ENCODE results near the gene PRRT4. TPM values are rescaled to one million over a fixed set of nuclear protein-coding genes. Genes with fewer than 3 reads are reported as not detected.

PRRT4 gene
- total RNA-seq, 4 donors from 2014 or later, result 0.40 to 1.2 (median 0.82) TPM

DNA sequence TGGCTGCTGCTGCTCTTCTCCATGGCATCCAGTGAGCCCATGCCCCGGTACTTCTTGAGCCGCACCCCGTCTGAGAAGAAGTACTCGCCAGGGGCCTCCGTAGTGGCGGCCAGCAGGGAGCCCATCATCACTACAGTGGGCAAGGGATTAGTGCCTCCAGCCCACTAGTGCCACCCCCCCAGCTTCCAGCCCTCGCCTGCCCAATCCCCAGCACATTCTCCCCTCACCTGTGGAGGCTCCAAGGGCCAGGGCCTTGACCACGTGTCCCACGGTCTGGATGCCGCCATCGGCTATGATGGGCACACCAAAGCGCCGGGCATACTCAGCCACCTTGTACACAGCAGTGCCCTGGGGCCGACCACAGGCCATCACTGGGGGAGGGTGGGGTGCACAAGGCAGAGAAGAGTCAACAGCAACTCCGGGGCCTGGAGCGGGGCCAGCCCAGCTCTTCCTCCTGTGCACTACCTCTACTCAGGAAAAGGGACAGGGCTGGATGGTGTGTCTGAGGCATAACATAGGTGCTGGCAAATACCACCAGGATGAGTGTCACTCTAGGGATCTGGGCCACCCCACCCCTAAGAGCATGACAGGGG is 33.5 kb upstream of the PRRT4 start:
- TF ChIP-seq, protein P1, sequence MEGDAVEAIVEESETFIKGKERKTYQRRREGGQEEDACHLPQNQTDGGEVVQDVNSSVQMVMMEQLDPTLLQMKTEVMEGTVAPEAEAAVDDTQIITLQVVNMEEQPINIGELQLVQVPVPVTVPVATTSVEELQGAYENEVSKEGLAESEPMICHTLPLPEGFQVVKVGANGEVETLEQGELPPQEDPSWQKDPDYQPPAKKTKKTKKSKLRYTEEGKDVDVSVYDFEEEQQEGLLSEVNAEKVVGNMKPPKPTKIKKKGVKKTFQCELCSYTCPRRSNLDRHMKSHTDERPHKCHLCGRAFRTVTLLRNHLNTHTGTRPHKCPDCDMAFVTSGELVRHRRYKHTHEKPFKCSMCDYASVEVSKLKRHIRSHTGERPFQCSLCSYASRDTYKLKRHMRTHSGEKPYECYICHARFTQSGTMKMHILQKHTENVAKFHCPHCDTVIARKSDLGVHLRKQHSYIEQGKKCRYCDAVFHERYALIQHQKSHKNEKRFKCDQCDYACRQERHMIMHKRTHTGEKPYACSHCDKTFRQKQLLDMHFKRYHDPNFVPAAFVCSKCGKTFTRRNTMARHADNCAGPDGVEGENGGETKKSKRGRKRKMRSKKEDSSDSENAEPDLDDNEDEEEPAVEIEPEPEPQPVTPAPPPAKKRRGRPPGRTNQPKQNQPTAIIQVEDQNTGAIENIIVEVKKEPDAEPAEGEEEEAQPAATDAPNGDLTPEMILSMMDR (IDR thresholded peaks at IDR 0.05), result no peak
- no peak for TF ChIP-seq POLR2AphosphoS5 (IDR thresholded peaks at IDR 0.05)
- TF ChIP-seq EP300 (IDR thresholded peaks at IDR 0.05), result no peak
- TF ChIP-seq POLR2A (IDR thresholded peaks at IDR 0.05), result no peak
- peaks cover 0 to 88% of the 10 kb centered on the region in 2 donors for H3K36me3 ChIP-seq
- H3K4me3 ChIP-seq, result no peak overlapping the region
- no peaks in the 10 kb centered on the region for H3K9me3 ChIP-seq
- no peaks in the 10 kb centered on the region for H3K4me1 ChIP-seq
- H3K27ac ChIP-seq, result no peak overlapping the region
- ATAC-seq, result no peak
- H3K27me3 ChIP-seq, result no peaks in the 10 kb centered on the region
- no CpG with 5 or more reads among the region's 16 CpGs for WGBS, 2 donors (ENCODE audit: low coverage in 1 of 2)

DNA sequence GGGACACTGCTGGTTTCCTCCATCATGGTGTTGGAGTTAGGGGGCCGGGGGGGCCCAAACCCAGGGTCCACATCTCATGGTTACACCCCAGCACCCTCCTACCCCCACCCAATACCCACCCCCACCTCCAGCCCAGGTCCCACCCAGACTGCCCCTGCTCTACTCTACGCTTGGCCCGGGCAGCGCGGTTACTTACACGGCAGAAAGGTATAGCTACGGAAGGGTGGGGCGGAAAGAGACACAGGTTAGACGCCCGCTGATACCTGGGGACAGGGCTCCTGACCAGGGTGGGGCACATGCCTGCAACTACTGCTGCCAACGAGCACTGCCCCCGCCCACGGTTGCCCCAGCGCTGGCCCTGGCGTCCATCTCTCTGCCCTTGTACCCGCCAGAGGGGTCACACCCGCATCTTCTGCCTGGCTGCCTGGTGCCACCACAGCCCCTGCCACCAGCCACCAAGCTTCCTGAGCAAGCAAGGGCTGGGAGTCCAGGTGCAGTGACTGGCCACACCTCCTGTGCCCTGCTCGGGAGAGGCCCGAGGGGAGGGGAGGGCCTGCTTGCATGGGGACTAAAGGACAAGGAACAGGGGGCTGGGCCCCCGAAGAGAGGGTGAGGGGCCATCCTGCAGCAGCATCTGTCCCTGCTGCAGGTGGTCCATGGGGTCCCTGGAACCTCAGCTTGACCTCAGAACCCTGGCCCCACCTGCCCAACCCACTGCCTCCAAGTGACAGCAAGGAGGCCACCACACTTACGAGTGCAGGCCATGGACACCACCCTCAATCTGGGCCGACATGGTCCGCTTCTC is 32.2 kb upstream of the PRRT4 start:
- ATAC-seq, result no peak
- peaks cover 0 to 76% of the 10 kb centered on the region in 2 donors for H3K36me3 ChIP-seq
- H3K27ac ChIP-seq, result no peak overlapping the region
- WGBS, 2 donors (ENCODE audit: low coverage in 1 of 2), result no CpG with 5 or more reads among the region's 23 CpGs
- H3K4me3 ChIP-seq, result no peak overlapping the region
- no peaks in the 10 kb centered on the region for H3K4me1 ChIP-seq
- no peaks in the 10 kb centered on the region for H3K9me3 ChIP-seq
- TF ChIP-seq POLR2AphosphoS5 (IDR thresholded peaks at IDR 0.05) (no peak), EP300 (IDR thresholded peaks at IDR 0.05) (no peak), POLR2A (IDR thresholded peaks at IDR 0.05) (no peak)
- TF ChIP-seq, protein P1 (IDR thresholded peaks at IDR 0.05), result no peak
- H3K27me3 ChIP-seq, result peaks cover 10% of the 10 kb centered on the region

DNA sequence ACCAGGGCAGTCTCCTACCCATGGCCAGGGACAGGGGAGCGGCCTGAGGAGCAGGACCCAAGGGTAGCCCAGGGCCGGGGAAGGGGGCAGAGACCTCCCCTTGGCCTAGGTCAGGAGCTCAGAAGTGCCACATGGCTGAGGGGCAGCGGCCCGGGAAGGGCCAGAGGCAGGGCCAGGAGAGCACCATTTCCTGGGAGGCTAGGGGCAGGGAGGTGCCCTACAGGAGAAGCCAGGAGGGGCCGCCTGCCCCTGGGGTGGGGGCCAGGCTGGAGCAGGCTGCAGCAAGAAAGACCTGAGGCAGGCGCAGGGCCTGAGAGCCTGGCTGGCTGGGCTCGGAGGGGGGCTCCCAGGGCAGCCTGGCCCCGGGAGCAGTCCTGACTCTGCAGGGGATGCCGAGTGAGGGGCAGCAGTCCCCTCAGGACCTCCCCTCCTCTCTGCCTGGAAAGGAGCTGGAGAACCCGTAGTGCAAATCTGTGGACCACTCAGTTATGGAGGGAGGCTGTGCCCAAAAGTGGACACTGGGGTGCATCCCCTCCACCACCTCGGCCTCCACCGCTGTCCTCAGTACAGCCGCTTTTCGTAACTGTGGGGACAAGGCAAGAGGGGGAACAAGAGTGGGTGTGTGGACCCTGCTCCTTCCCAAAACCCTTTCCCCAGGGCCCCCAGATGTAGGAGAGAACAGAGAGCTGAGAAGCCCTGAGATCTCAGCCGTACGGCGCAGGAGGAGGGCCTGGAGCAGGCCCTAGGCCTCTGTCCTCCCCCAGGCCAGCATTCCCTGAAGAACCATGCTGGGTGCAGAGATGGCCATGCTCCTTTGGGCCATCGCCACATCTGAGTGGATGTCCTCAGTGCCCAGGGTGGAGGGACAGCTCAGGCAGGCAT is 31.2 kb upstream of the PRRT4 start:
- WGBS, 2 donors (ENCODE audit: low coverage in 1 of 2), result 95% methylated on average over 7 of the region's 18 CpGs; no CpG with 5 or more reads in 1 of the 2 donors

DNA sequence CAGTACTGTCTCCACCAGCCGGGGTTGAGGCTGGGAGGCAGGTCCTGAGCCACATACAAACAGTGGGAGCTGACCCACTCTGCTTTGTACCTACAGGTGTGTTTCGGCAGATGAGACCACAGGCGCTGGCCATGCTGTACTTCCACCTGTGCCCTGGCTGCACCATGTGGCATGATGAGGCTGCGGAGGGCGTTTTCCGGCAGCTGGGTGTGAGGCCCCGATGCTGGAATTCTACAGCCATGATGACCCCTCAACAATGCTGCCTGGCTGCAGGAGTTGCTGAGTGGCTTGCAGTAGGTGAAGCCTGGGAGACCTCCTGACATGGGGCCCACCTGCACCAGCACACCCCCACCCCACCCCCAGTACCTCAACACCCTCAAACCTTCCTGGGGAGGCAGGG is 30.3 kb upstream of the PRRT4 start:
- no peak for ATAC-seq
- WGBS, 2 donors (ENCODE audit: low coverage in 1 of 2), result 20% methylated on average over 1 of the region's 7 CpGs; no CpG with 5 or more reads in 1 of the 2 donors
- H3K27me3 ChIP-seq, result peaks cover 20% of the 10 kb centered on the region
- no peak overlapping the region for H3K27ac ChIP-seq
- H3K4me3 ChIP-seq, result no peak overlapping the region
- H3K36me3 ChIP-seq, result peaks cover 0 to 56% of the 10 kb centered on the region in 2 donors
- H3K4me1 ChIP-seq, result peaks cover 0 to 11% (median 0%) of the 10 kb centered on the region in 3 donors
- no peaks in the 10 kb centered on the region for H3K9me3 ChIP-seq
- TF ChIP-seq, protein P1 (IDR thresholded peaks at IDR 0.05), result no peak
- no peak for TF ChIP-seq EP300 (IDR thresholded peaks at IDR 0.05)
- TF ChIP-seq POLR2A (IDR thresholded peaks at IDR 0.05), result no peak
- no peak for TF ChIP-seq POLR2AphosphoS5 (IDR thresholded peaks at IDR 0.05)

More for the DNA sequence above, 31.2 kb upstream of the PRRT4 start:
- Histone ChIP-seq H3K4me3 (no peak overlapping the region), H3K9me3 (no peaks in the 10 kb centered on the region), H3K27me3 (peaks cover 20% of the 10 kb centered on the region), H3K27ac (no peak overlapping the region), H3K36me3 (peaks cover 0 to 65% of the 10 kb centered on the region in 2 donors), H3K4me1 (peaks cover 0 to 3% (median 0%) of the 10 kb centered on the region in 3 donors)
- no peak for TF ChIP-seq POLR2AphosphoS5 (IDR thresholded peaks at IDR 0.05)
- TF ChIP-seq POLR2A (IDR thresholded peaks at IDR 0.05), result no peak
- TF ChIP-seq, protein P1 (IDR thresholded peaks at IDR 0.05), result no peak
- TF ChIP-seq EP300 (IDR thresholded peaks at IDR 0.05), result no peak
- ATAC-seq, result no peak

Measured in gastroesophageal sphincter (tissue), 4 donors.